GM12878 (cell line): ENCODE data around the gene ATP6V1D. TPM values are rescaled to one million over a fixed set of nuclear protein-coding genes. Genes with fewer than 3 reads are reported as not detected.
A peak's percentile ranks its signal among the peaks of the same experiment; 100 is the strongest.

ENCODE experiments used
- ATAC-seq: fragments of 200-7000 bp; cut with Tn5 transposase; 3 replicates; pipeline ENCODE4 v1.9.1; 2020; ENCODE audit warnings: mild to moderate bottlenecking, moderate library complexity
- BruUV-seq: library from RNA; stranded (reverse); fragments of 400-500 nt; replicated peaks from 2 replicates; lab custom pipeline; 2021; lab: Mats Ljungman, UMichigan
- CTCF ChIA-PET: fragments of 300-600 bp; sonication (Branson Sonifier 250); formaldehyde crosslinking; extraction: SDS; loops from one replicate; lab custom pipeline; 2021; ENCODE audit warnings: inconsistent platforms; lab: Yijun Ruan, JAX
- POLR2A ChIA-PET: fragments of 350-600 bp; formaldehyde crosslinking; extraction: SDS; loops from one replicate; lab custom pipeline; 2021; ENCODE audit warnings: inconsistent platforms; lab: Charles Lee
- RAD21 ChIA-PET: fragments of 300-600 bp; sonication (Branson Sonifier 250); formaldehyde crosslinking; loops from one replicate; lab custom pipeline; 2023; ENCODE audit warnings: antibody characterized with exemption; ENCODE audit not compliant: unreplicated experiment; lab: Charles Lee
- SMC1A ChIA-PET: fragments of 300-600 bp; sonication (Branson Sonifier 250); formaldehyde crosslinking; loops from one replicate; lab custom pipeline; 2023; ENCODE audit not compliant: unreplicated experiment, uncharacterized antibody; lab: Charles Lee
- DNase-seq: peaks from one replicate; pipeline ENCODE4 v3.0.0-alpha.2; 2011; ENCODE audit warnings: low read depth, low spot score
- FAIRE-seq: peaks from 3 replicates; lab custom pipeline; 2011; peaks lifted over from hg19 to GRCh38; lab: Jason Lieb, UNC
- H2AFZ ChIP-seq: 2 replicates; pipeline ENCODE4 v1.6.0; 2011; ENCODE audit warnings: low read depth, low read length, control low read depth; ENCODE audit not compliant: control insufficient read depth
- H3K27ac ChIP-seq: 2 replicates; pipeline ENCODE4 v1.5.1; 2011; ENCODE audit warnings: control low read depth; ENCODE audit not compliant: control insufficient read depth, insufficient read depth
- H3K27me3 ChIP-seq, 2 experiments: replicated peaks in 1 of 2; 2 replicates each; pipeline versions ENCODE4 v1.6.0 to v1.6.1; 2011; ENCODE audit warnings: low read length in 1 of 2; ENCODE audit not compliant: control insufficient read depth in 2 of 2, insufficient read depth in 2 of 2
- H3K36me3 ChIP-seq, 2 experiments: 2 replicates each; pipeline ENCODE4 v1.5.1; 2011; ENCODE audit warnings: low read length in 1 of 2; ENCODE audit not compliant: control insufficient read depth in 2 of 2, insufficient read depth in 2 of 2
- H3K4me1 ChIP-seq: 2 replicates; pipeline ENCODE4 v1.6.1; 2011; ENCODE audit warnings: mild to moderate bottlenecking, low read length, moderate library complexity, mixed read lengths; ENCODE audit not compliant: control insufficient read depth, insufficient read depth
- H3K4me2 ChIP-seq: 2 replicates; pipeline ENCODE4 v1.6.0; 2011; ENCODE audit warnings: control low read depth; ENCODE audit not compliant: control insufficient read depth, insufficient read depth
- H3K4me3 ChIP-seq: fragments of 200-600 bp; sonication (generic); 2 replicates; pipeline ENCODE4 v1.5.1; 2016
- H3K79me2 ChIP-seq: 2 replicates; pipeline ENCODE4 v1.6.0; 2011; ENCODE audit warnings: low read length; ENCODE audit not compliant: control insufficient read depth, insufficient read depth
- H3K9ac ChIP-seq: 2 replicates; pipeline ENCODE4 v1.8.0; 2011; ENCODE audit warnings: low read length, control low read depth, mixed read lengths; ENCODE audit not compliant: control insufficient read depth, insufficient read depth
- H3K9me3 ChIP-seq: replicated peaks from 3 replicates; pipeline ENCODE4 v1.5.1; 2011; ENCODE audit warnings: mild to moderate bottlenecking, low read length; ENCODE audit not compliant: control insufficient read depth, insufficient read depth
- H4K20me1 ChIP-seq: 2 replicates; pipeline ENCODE4 v1.6.0; 2011; ENCODE audit not compliant: control insufficient read depth, insufficient read depth
- SMAD5 ChIP-seq: IDR thresholded peaks from 2 replicates; pipeline ENCODE4 v1.6.1; 2016; ENCODE audit warnings: antibody characterized with exemption, low read depth
- WGBS: methylation state at CpG from one replicate; pipeline ENCODE4 v1.1.6; 2016; ENCODE audit warnings: low lambda C conversion rate; ENCODE audit not compliant: insufficient replicate concordance, insufficient coverage; ENCODE audit errors: missing lambda C conversion rate; 5-methylcytosine and 5-hydroxymethylcytosine counted together
- in situ Hi-C: fragments of 300-500 bp; cut with MboI; formaldehyde crosslinking; loops from 9 replicates; pipeline ENCODE4 v1.14.3; 2018; ENCODE audit warnings: mixed read lengths
- intact Hi-C: fragments of 100-400 bp; cut with micrococcal nuclease; formaldehyde crosslinking; loops from one replicate; pipeline ENCODE4 v1.14.2; 2022; ENCODE audit not compliant: unreplicated experiment
- polyA plus RNA-seq, 11 experiments: library from polyadenylated mRNA; depleted of rRNA in 4 of 11; unstranded in 6 of 11; stranded (reverse) in 5 of 11; fragments of >200 nt; fragmentation: Nextera tagmentation in 4 of 11; fragmentation: Illumina TruSeq in 1 of 11; extraction: Ambion mirVana in 4 of 11; extraction: Trizol in 1 of 11; gene quantifications; 1 replicate in 1 of 11; 2 replicates in 10 of 11; pipeline versions ENCODE4 v1.2.1 to v1.2.3, GENCODE V29; 2011 to 2016; ENCODE audit warnings: inconsistent platforms in 2 of 11, missing spikeins in 2 of 11, low read depth in 1 of 11
- total RNA-seq, 4 experiments: library from RNA; depleted of rRNA in 3 of 4; stranded (reverse); fragments of >200 nt in 3 of 4; fragmentation: Illumina TruSeq in 1 of 4; extraction: Trizol in 1 of 4; gene quantifications; 2 replicates each; pipeline versions ENCODE4 v1.2.1 to v1.2.3, GENCODE V29; 2013 to 2021
- TF ChIP-seq, protein P1 (sequence below): fragments of 450-650 bp; conservative IDR thresholded peaks from 2 replicates; pipeline ENCODE4 v1.6.1; 2017; ENCODE audit warnings: mild to moderate bottlenecking, moderate library complexity

The ATP6V1D gene
- total and polyA plus RNA-seq, 10 of the 15 experiments (the other 5 are each of a cell fraction or from before 2014, with no cell fraction given), result 24.0 to 71.6 (median 47.8) TPM

DNA sequence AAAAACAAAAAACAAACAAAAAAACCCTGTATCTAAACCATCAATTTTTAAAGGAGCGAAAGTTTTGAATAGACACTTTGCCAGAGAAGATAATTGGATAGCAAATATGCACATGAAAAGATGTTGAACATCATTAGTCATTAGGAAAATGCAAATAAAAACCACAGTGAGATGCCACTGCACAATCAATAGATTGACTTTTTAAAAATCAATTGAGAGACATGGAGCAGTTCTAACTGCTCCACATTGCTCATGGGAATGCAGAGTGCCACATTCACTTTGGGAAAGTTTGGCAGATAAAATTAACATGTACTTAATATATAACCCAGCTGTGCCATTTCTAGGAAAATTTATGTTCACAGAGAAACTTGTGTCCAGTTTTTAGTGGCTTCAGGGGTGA is 13.2 kb upstream of the ATP6V1D start:
- no peak overlapping the region for H3K4me3 ChIP-seq
- no peak overlapping the region for H2AFZ ChIP-seq
- peaks cover 8% of the 10 kb centered on the region for H3K79me2 ChIP-seq
- DNase-seq (no peak), FAIRE-seq (no peak), ATAC-seq (peak; percentile 23)
- H3K27ac ChIP-seq, result peak overlapping the region; percentile 29
- 40% methylated on average over 1 of the region's 1 CpG for WGBS
- CTCF ChIA-PET, result no interaction called here
- H3K4me1 ChIP-seq, result no peaks in the 10 kb centered on the region
- H3K9me3 ChIP-seq, result no peaks in the 10 kb centered on the region; the same call in 2 of the 3 replicates
- in situ Hi-C loops, result no loop called here
- H3K9ac ChIP-seq, result no peak overlapping the region
- POLR2A ChIA-PET, result no interaction called here
- no peak overlapping the region for H3K4me2 ChIP-seq
- H3K27me3 ChIP-seq, result no peaks in the 10 kb centered on the region
- SMC1A ChIA-PET, result interaction anchor here (1.7 kb wide), 1 partner anchor 15 kb away, joined by 3 read pairs; no protein-coding TSS in a partner anchor
- peaks cover 12 to 43% of the 10 kb centered on the region in 2 experiments for H3K36me3 ChIP-seq
- TF ChIP-seq SMAD5, result no peak
- TF ChIP-seq, protein P1, sequence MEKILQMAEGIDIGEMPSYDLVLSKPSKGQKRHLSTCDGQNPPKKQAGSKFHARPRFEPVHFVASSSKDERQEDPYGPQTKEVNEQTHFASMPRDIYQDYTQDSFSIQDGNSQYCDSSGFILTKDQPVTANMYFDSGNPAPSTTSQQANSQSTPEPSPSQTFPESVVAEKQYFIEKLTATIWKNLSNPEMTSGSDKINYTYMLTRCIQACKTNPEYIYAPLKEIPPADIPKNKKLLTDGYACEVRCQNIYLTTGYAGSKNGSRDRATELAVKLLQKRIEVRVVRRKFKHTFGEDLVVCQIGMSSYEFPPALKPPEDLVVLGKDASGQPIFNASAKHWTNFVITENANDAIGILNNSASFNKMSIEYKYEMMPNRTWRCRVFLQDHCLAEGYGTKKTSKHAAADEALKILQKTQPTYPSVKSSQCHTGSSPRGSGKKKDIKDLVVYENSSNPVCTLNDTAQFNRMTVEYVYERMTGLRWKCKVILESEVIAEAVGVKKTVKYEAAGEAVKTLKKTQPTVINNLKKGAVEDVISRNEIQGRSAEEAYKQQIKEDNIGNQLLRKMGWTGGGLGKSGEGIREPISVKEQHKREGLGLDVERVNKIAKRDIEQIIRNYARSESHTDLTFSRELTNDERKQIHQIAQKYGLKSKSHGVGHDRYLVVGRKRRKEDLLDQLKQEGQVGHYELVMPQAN, result no peak
- H4K20me1 ChIP-seq, result no peaks in the 10 kb centered on the region
- RAD21 ChIA-PET, result no interaction called here
- no TSS peak for BruUV-seq
- intact Hi-C loops, result no loop called here
